ENCODE measurements around the gene CYBC1.

The CYBC1 gene

DNA sequence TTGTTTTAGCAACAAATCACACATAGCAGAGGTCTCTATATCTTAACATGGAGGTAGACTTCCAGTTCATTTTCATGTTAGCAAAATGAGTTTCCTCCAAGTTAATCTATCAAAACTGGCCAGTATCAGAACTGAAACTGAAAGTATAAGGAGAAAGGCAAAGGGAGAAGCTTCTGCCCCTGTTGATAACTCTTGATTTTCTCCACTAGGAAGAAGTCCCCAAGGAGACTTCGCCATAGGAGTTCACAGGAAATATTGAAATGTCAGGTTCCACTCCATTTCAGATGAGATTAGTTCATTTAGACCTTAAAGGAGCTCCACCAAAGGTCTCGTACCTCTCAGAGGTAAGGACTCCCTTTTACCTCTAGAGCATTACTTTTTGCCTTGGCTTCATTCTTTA is 31.0 kb downstream of the CYBC1 start:
- ChIA-PET POLR2A (interaction anchor here (1.1 kb wide), 1 partner anchor 26 kb away, joined by 3 read pairs; no protein-coding TSS in a partner anchor), CTCF (interaction anchor here (0.6 kb wide), 1 partner anchor 30 kb away, joined by 3 read pairs; no protein-coding TSS in a partner anchor)
- TF ChIP-seq, protein P1, sequence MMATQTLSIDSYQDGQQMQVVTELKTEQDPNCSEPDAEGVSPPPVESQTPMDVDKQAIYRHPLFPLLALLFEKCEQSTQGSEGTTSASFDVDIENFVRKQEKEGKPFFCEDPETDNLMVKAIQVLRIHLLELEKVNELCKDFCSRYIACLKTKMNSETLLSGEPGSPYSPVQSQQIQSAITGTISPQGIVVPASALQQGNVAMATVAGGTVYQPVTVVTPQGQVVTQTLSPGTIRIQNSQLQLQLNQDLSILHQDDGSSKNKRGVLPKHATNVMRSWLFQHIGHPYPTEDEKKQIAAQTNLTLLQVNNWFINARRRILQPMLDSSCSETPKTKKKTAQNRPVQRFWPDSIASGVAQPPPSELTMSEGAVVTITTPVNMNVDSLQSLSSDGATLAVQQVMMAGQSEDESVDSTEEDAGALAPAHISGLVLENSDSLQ (IDR thresholded peaks at IDR 0.05), result no peak
- no peak for TF ChIP-seq HDGF (IDR thresholded peaks at IDR 0.05; ENCODE audit: borderline replicate concordance)
- TF ChIP-seq FOXM1 (IDR thresholded peaks at IDR 0.05; ENCODE audit: borderline replicate concordance), result no peak
- TF ChIP-seq CTBP1 (IDR thresholded peaks at IDR 0.05; ENCODE audit: borderline replicate concordance), result no peak
- no peak for TF ChIP-seq SP1 (IDR thresholded peaks at IDR 0.05)
- TF ChIP-seq FOXK2 (IDR thresholded peaks at IDR 0.05), result no peak
- TF ChIP-seq ELF4 (IDR thresholded peaks at IDR 0.05), result no peak
- TF ChIP-seq NFRKB (IDR thresholded peaks at IDR 0.05), result no peak
- TF ChIP-seq BHLHE40 (IDR thresholded peaks at IDR 0.05; ENCODE audit: borderline replicate concordance), result no peak
- TF ChIP-seq L3MBTL2 (conservative IDR thresholded peaks at IDR 0.05), result no peak
- TF ChIP-seq ARNT (IDR thresholded peaks at IDR 0.05), result no peak
- no peak for TF ChIP-seq FOXA1 (IDR thresholded peaks at IDR 0.05)
- TF ChIP-seq ZNF384 (IDR thresholded peaks at IDR 0.05), result no peak
- no peak for TF ChIP-seq TARDBP (IDR thresholded peaks at IDR 0.05)
- TF ChIP-seq SUZ12 (IDR thresholded peaks at IDR 0.05), result no peak
- TF ChIP-seq LEF1 (IDR thresholded peaks at IDR 0.05; ENCODE audit: borderline replicate concordance), result no peak
- DNase-seq (ENCODE audit: extremely low spot score), result no peak

DNA sequence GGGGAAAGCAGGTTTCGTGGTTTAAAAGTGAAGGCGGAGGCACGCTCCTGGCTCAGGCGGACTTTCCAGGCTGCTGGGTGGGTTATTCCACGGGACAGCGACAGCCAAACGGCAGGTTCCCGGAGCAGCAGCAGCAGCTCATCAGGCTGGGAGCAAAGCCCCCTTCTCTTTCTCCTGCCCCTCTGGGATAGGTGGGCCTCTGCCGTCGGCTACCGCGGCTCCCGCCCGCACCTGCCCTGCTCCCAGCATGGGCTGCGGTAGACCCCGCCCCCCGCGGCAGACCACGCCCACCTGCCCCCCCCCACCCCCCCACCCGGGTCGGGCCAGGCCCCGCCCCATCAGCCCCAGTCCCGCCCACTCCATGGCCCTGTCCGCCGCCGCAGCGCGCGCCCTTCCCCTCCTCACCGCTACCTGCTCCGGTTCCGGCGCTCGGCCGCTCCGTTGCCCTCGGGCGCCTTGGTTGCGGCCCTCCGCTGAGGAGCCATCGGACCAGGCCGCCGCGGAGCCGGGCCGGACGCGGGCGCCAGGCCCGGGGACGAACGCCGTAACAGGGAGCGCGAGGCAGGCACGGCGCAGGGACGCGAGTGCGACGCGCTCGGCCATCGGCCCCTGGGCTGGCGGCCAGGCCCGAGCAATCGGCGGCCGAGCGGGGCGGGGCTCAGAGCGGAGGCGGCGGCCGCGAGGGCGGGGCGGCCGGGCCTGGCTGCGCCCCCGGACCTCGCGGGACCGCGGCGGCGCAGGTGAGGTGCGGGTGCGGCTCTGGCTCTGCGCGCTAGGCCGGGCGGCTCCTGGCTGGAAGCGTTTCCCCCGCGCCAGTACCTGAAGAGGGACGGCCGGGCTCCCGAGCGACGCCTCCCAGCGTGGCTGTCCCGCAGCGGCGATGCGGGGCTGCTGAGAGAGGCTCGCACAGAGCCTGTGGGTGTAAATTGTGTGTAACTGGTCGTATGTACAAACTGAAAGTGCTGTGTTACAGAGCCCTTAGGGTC is 32.3 kb downstream of the CYBC1 start, which contains the start of the genes HEXD and OGFOD3:
HEXD (plus strand) TSS at position 347 of the 986 bp plus-strand sequence. CDS start 1,453 bp downstream, outside the sequence.
OGFOD3 (minus strand) TSS at position 586 of the 986 bp plus-strand sequence; CDS start at position 485, 101 bp downstream.
- peak; percentile 98 for DNase-seq (ENCODE audit: extremely low spot score)
- POLR2A ChIA-PET, result interaction anchor here (1.1 to 1.2 kb wide), 2 partner anchors 27 to 52 kb away, joined by 3 read pairs; no protein-coding TSS in a partner anchor
- TF ChIP-seq SP1 (IDR thresholded peaks at IDR 0.05) (no peak), ZNF384 (IDR thresholded peaks at IDR 0.05) (no peak), CTBP1 (IDR thresholded peaks at IDR 0.05; ENCODE audit: borderline replicate concordance) (no peak), FOXK2 (IDR thresholded peaks at IDR 0.05) (no peak), TARDBP (IDR thresholded peaks at IDR 0.05) (no peak), ELF4 (IDR thresholded peaks at IDR 0.05) (no peak), LEF1 (IDR thresholded peaks at IDR 0.05; ENCODE audit: borderline replicate concordance) (peak; percentile 49; the same call in 1 of the 2 replicates), ARNT (IDR thresholded peaks at IDR 0.05) (peak; percentile 88), SUZ12 (IDR thresholded peaks at IDR 0.05) (no peak), FOXM1 (IDR thresholded peaks at IDR 0.05; ENCODE audit: borderline replicate concordance) (peak; percentile 93), L3MBTL2 (conservative IDR thresholded peaks at IDR 0.05) (peak; percentile 45)
- CTCF ChIA-PET, result interaction anchor here (0.6 to 1.0 kb wide), 2 partner anchors 9 to 28 kb away, joined by 3 to 5 read pairs; no protein-coding TSS in a partner anchor

DNA sequence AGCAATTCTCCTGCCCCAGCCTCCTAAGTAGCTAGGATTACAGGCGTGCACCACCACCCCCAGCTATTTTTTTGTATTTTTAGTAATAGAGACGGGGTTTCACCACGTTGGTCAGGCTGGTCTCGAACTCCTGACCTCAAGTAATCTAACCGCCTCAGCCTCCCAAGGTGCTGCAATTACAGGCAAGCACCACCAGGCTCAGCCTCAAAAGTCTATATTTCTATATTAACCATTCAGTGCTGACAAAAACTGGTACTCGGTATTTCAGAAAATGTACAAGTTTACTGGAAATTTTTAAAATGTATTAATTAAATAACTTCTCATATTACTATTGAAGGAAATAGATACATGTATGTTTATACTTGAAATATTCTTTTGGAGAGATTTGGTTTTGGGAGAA is 33.8 kb downstream of the CYBC1 start:
- no peak for DNase-seq (ENCODE audit: extremely low spot score)
- ChIA-PET CTCF (no interaction called here), POLR2A (no interaction called here)
- TF ChIP-seq CTBP1 (IDR thresholded peaks at IDR 0.05; ENCODE audit: borderline replicate concordance) (no peak), SUZ12 (IDR thresholded peaks at IDR 0.05) (no peak), FOXM1 (IDR thresholded peaks at IDR 0.05; ENCODE audit: borderline replicate concordance) (no peak), FOXK2 (IDR thresholded peaks at IDR 0.05) (no peak), ARNT (IDR thresholded peaks at IDR 0.05) (no peak), FOXA1 (IDR thresholded peaks at IDR 0.05) (no peak), SP1 (IDR thresholded peaks at IDR 0.05) (no peak), LEF1 (IDR thresholded peaks at IDR 0.05; ENCODE audit: borderline replicate concordance) (no peak), BHLHE40 (IDR thresholded peaks at IDR 0.05; ENCODE audit: borderline replicate concordance) (no peak), NFRKB (IDR thresholded peaks at IDR 0.05) (no peak)
- TF ChIP-seq, protein P1 (IDR thresholded peaks at IDR 0.05), result no peak

DNA sequence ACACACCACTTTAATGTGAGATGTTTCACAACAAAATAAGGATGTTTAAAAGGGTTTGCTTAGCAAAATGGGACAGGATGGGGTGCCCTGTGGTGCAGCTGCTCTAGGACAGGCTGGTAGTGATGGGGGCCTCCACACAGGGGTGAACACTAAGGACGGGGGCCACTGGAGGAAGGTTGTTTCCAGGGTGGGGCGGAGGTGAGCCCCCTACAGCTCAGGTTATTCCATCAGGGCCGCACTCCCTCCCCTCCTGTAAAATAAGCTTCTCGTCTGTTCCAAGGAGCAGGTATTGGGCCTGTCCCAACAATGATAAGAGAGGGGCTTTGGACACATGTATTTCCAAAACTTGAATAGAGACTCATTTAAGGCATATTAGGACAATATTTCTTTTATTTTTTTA is 34.3 kb downstream of the CYBC1 start:
- no peak for DNase-seq (ENCODE audit: extremely low spot score)
- CTCF ChIA-PET, result no interaction called here
- POLR2A ChIA-PET, result no interaction called here
- no peak for TF ChIP-seq ELF4 (IDR thresholded peaks at IDR 0.05)
- no peak for TF ChIP-seq ZNF384 (IDR thresholded peaks at IDR 0.05)
- no peak for TF ChIP-seq SP1 (IDR thresholded peaks at IDR 0.05)
- TF ChIP-seq CTBP1 (IDR thresholded peaks at IDR 0.05; ENCODE audit: borderline replicate concordance), result no peak
- TF ChIP-seq SUZ12 (IDR thresholded peaks at IDR 0.05), result no peak
- TF ChIP-seq L3MBTL2 (conservative IDR thresholded peaks at IDR 0.05), result no peak
- TF ChIP-seq HDGF (IDR thresholded peaks at IDR 0.05; ENCODE audit: borderline replicate concordance), result no peak
- no peak for TF ChIP-seq FOXM1 (IDR thresholded peaks at IDR 0.05; ENCODE audit: borderline replicate concordance)
- no peak for TF ChIP-seq LEF1 (IDR thresholded peaks at IDR 0.05; ENCODE audit: borderline replicate concordance)
- TF ChIP-seq TARDBP (IDR thresholded peaks at IDR 0.05), result no peak
- TF ChIP-seq FOXK2 (IDR thresholded peaks at IDR 0.05), result no peak
- no peak for TF ChIP-seq FOXA1 (IDR thresholded peaks at IDR 0.05)
- no peak for TF ChIP-seq BHLHE40 (IDR thresholded peaks at IDR 0.05; ENCODE audit: borderline replicate concordance)
- TF ChIP-seq, protein P1 (IDR thresholded peaks at IDR 0.05), result no peak
- no peak for TF ChIP-seq ARNT (IDR thresholded peaks at IDR 0.05)
- no peak for TF ChIP-seq NFRKB (IDR thresholded peaks at IDR 0.05)

DNA sequence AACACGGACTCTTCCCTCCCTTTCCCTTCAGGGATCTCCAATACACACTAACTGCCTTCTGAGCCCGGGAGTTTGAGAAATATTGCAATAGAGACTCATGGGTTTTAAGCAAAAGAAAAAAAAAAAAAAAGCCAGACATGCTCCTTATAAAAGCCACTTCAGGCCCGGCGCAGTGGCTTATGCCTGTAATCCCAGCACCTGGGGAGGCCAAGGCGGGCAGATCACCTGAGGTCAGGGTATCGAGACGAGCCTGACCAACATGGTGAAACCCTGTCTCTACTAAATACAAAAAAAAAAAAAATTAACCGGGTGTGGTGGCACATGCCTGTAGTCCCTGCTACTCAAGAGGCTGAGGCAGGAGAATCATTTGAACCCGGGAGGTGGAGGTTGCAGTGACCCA is 34.8 kb downstream of the CYBC1 start:
- TF ChIP-seq HDGF (IDR thresholded peaks at IDR 0.05; ENCODE audit: borderline replicate concordance) (no peak), LEF1 (IDR thresholded peaks at IDR 0.05; ENCODE audit: borderline replicate concordance) (no peak), NFRKB (IDR thresholded peaks at IDR 0.05) (no peak), TARDBP (IDR thresholded peaks at IDR 0.05) (no peak), L3MBTL2 (conservative IDR thresholded peaks at IDR 0.05) (no peak), ELF4 (IDR thresholded peaks at IDR 0.05) (no peak), FOXA1 (IDR thresholded peaks at IDR 0.05) (no peak), FOXK2 (IDR thresholded peaks at IDR 0.05) (no peak), ARNT (IDR thresholded peaks at IDR 0.05) (no peak), BHLHE40 (IDR thresholded peaks at IDR 0.05; ENCODE audit: borderline replicate concordance) (no peak), SUZ12 (IDR thresholded peaks at IDR 0.05) (no peak), CTBP1 (IDR thresholded peaks at IDR 0.05; ENCODE audit: borderline replicate concordance) (no peak), ZNF384 (IDR thresholded peaks at IDR 0.05) (no peak), SP1 (IDR thresholded peaks at IDR 0.05) (no peak), FOXM1 (IDR thresholded peaks at IDR 0.05; ENCODE audit: borderline replicate concordance) (no peak)
- TF ChIP-seq, protein P1 (IDR thresholded peaks at IDR 0.05), result no peak
- POLR2A ChIA-PET, result no interaction called here
- no peak for DNase-seq (ENCODE audit: extremely low spot score)
- CTCF ChIA-PET, result no interaction called here

Data from HEK293T (cell line).